ENCODE measurements around the gene HSD17B4.

GRCh38 chr5:119410448-119411159 is 41.7 kb upstream of the HSD17B4 start:
- TF ChIP-seq POLR2A (IDR thresholded peaks at IDR 0.05) (no peak), CTCF (IDR thresholded peaks at IDR 0.05) (no peak), EP300 (IDR thresholded peaks at IDR 0.05) (no peak)

Measured in ovary (tissue), 3 donors.